RPMI8226 (cell line): ENCODE measurements around the gene ZFP69B.
A peak's percentile ranks its signal among the peaks of the same experiment; 100 is the strongest.
"Not testable (repeated sequence)": the region's sequence is repeated elsewhere in the genome, so short reads cannot be mapped to it uniquely, and the experiment has no call there.

Experiments
- DNase-seq: peaks from one replicate; pipeline ENCODE4 v3.0.0-alpha.2; 2015

Gene ZFP69B

DNA sequence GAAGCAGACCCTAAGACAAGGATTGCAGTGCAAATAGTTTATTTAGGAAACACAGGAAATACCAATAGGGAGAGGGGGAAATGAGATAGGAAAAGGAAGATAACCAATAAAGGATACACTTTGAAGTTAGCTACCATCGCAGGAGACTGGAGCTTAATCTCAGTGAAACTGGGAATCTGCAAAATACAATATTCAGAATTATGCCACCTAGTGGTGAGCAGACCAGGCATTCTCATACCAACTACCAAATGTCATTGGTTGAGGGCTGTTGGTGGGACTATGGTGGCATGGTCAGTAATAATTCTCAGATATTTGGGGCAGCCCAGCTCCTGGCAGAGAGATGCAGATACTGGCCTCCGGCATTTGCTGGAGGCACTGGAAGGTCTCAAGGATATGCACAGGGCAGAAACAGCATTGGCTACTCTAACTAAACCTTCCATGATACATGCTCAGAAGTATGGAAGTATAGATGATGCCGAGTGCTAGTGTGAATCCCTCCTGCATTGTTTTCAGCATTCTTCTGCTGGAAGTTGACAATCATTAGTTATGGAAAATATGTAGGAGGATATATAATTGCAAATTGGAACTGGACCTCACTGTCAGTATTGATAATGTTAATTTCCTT, 11.8 kb upstream of the ZFP69B start:
- peak; percentile 26 for DNase-seq

DNA sequence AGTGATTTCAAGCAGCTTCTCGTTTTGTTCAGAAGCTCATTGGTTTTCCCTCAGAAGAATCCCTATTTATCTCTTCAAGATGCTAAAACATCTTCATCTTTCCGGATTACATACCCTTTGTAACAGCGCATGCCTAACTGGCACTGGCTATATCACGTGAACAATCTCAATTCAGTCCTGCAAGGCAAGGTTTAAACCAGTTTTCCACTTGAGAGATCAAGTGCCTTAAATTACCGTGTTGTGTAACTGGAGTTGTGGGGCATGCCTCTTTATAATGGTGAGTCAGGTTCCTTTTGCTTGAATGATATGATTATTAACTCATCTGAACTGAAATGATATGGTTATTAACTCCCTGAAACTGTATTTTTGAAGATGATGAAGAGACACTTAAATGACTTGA, 11.0 kb upstream of the ZFP69B start:
- no peak for DNase-seq

DNA sequence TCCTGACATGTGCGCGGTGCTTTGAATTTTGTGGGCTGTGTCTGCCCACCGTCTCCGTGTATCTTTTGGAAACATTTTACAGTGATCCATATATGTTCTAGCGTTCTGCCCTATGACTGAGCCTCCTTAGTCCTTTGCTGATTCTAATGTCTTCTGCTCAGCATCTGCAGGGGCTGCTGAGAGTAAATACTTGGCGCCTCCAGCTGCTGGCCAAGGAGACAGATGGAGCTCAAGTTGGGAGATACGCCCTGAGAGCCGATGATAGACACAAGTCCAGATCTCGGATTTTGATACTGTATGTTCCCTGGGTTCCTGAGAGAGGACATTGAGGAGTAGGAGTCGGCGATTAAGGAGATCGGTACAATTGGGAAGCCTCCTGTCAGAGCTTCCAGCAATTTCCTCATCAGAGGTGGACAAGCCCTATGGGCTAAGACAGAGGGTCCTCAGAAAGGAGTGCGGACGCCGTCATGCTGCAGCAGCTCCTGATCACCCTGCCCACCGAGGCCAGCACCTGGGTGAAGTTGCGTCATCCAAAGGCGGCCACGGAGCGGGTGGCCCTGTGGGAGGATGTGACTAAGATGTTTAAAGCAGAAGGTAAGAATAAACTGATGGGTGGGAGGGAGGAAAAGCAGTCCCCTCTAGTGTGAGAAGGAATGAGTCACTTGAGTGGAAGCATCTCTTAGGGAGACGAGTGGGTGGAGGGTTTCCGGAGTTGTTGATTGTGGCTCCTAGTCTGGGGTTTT, 390 bp downstream of the ZFP69B start:
- DNase-seq = no peak

GRCh38 chr1:40451238-40451585, 936 bp downstream of the ZFP69B start:
- no peak for DNase-seq

DNA sequence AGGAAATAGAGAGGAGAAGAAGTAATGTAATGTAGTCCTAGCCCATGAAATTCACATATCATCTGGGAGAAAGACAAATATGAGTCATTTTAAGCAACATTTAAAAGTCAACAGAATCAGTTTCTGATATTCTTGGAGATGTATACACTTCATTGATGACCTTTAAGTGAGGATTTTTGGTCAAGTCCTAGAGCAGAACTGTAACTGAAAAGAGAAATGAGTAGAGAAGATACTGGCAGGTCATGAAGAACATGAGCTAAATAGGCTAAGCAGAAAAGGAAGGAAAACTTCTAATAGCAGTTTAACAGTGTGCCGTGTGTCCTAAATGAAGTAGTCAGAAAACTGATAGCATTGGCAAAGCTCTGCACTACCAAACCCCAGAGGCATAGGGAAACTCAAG, 4.6 kb downstream of the ZFP69B start:
- DNase-seq = no peak

DNA sequence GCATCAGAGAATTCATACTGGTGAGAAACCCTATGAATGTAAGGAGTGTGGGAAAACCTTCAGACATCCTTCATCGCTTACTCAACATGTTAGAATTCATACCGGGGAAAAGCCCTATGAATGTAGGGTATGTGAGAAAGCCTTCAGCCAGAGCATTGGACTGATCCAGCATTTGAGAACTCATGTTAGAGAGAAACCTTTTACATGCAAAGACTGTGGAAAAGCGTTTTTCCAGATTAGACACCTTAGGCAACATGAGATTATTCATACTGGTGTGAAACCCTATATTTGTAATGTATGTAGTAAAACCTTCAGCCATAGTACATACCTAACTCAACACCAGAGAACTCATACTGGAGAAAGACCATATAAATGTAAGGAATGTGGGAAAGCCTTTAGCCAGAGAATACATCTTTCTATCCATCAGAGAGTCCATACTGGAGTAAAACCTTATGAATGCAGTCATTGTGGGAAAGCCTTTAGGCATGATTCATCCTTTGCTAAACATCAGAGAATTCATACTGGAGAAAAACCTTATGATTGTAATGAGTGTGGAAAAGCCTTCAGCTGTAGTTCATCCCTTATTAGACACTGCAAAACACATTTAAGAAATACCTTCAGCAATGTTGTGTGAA, 12.8 kb downstream of the ZFP69B start:
- no peak for DNase-seq

DNA sequence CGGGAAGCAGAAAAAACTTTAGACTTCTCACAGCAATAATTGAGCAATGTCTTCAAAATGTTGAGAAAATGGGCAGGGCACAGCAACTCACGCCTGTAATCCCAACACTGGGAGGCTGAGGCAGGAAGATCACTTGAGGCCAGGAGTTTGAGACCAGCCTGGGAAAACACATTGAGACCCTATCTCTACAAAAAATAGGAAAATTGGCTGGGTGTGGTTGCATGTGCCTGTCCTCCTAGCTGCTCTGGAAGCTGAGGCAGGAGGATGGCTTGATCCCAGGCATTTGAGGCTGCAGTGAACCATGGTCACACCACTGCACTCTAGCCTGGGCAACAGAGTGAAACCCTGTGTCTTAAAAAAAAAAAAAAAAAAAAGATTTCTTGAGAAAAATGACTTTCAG, 19.1 kb downstream of the ZFP69B start:
- DNase-seq = no peak

- DNase-seq = no peak
These were observed 25.0 kb downstream of the ZFP69B start for GRCh38 chr1:40475268-40475667.

GRCh38 chr1:40476924-40477677, 26.8 kb downstream of the ZFP69B start, which contains the start of gene ZFP69:
Gene ZFP69, plus strand, starts transcription at chr1:40477290. Its CDS starts 2,072 bp downstream, at chr1:40479362.
- peak; percentile 90 for DNase-seq

DNA sequence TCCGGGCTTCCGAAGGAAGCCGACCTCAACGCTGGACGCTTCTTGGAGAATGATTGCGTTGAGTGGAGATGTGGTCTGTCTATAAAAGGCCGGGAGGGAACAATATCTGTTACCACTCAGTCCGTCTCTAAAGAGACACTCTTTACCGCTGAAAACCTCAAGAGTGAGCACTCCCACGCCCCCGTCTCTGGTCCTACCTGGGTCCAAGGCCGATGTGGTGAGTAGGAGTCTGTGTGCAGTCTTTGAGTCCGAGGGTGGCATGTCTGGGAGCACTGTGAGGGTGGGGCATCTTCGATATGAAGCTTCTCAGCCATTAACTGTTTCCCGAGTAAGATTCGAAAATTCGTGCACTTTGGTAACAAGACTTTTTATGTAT, 27.4 kb downstream of the ZFP69B start:
- peak; percentile 24 for DNase-seq

DNA sequence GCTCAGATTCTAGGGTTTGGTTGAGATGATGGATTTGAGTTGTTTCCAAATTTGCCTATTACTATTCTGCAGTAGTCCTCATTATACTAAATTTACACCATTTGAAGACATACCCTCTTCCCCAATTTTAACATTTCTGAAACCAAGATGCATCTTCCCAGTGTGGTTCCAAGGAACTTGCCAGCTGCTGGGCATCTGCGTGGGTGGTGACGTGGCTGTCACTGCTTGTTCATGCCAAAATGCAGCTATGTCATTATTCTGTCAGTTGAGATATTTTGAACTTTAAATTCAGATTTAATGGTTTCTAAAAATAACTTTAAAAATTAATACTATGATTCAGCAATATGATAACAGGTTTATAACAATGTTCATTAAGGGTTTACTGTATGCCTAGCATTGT, 28.0 kb downstream of the ZFP69B start:
- no peak for DNase-seq

- DNase-seq = no peak
These were observed 28.9 kb downstream of the ZFP69B start for GRCh38 chr1:40479156-40479555.

- no peak for DNase-seq
These were observed 45.1 kb downstream of the ZFP69B start for GRCh38 chr1:40495315-40495903.

DNA sequence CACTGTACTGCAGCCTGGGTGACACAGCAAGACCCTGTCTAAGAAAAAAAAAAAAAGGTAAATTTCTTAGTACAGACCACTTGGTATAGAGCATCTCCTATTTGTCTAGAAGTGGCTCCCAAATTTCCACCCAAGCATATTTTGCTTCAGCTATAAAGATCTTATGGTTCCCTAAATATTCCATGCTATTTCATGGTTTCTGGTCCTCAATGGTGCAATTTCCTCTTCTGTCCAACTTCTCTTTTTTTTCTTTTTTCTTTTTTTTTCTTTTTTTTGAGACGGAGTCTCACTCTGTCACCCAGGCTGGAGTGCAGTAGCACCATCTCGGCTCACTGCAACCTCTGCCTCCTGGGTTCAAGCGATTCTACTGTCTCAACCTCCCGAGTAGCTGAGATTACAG, 52.4 kb downstream of the ZFP69B start:
- DNase-seq = not testable (repeated sequence)

GRCh38 chr1:40507973-40508372, 57.7 kb downstream of the ZFP69B start:
- no peak for DNase-seq

- peak; percentile 90 for DNase-seq
These were observed 58.4 kb downstream of the ZFP69B start, which contains the start of gene EXO5 for GRCh38 chr1:40508375-40509341. Gene EXO5, plus strand, starts transcription at chr1:40508767. Its CDS starts 5,778 bp downstream, at chr1:40514545.
